K562 (cell line): ENCODE results near the gene DPEP1.

Experiments used
- JUNB ChIP-seq: fragments of 450-650 bp; formaldehyde crosslinking; conservative IDR thresholded peaks from 2 replicates; pipeline ENCODE4 v1.4.0; 2020; ENCODE audit warnings: mild to moderate bottlenecking
- MIER1 ChIP-seq: fragments of 450-650 bp; IDR thresholded peaks from 2 replicates; pipeline ENCODE4 v1.6.1; 2016; ENCODE audit warnings: antibody characterized with exemption, mild to moderate bottlenecking, low read depth
- RAD51 ChIP-seq: fragments of 450-650 bp; IDR thresholded peaks from 2 replicates; pipeline ENCODE4 v1.7.1; 2016; ENCODE audit warnings: low read depth, mild to moderate bottlenecking, borderline replicate concordance
- RBFOX2 ChIP-seq: fragments of 200-400 bp; formaldehyde crosslinking; IDR thresholded peaks from 2 replicates; pipeline ENCODE4 v1.6.1; 2017; ENCODE audit warnings: low read depth, mild to moderate bottlenecking, low read length, moderate library complexity
- WHSC1 ChIP-seq: IDR thresholded peaks from one replicate; pipeline ENCODE4 v1.6.1; 2012; ENCODE audit warnings: low read length, control low read depth, inconsistent platforms
- TF ChIP-seq, protein P1 (sequence below): fragments of 250-450 bp; sonication (Bioruptor Pico); IDR thresholded peaks from 2 replicates; pipeline ENCODE4 v1.8.0; 2021; ENCODE audit warnings: moderate library complexity, mild to moderate bottlenecking, inconsistent platforms
- TF ChIP-seq, protein P2 (sequence below): sonication (generic); formaldehyde crosslinking; IDR thresholded peaks from 2 replicates; pipeline ENCODE4 v1.9.0; 2022; ENCODE audit warnings: mild to moderate bottlenecking, missing genetic modification reagents
- TF ChIP-seq, protein P3 (sequence below): fragments of 250-450 bp; sonication (Bioruptor Pico); IDR thresholded peaks from 2 replicates; pipeline ENCODE4 v1.5.1; 2021; ENCODE audit warnings: mild to moderate bottlenecking
- TF ChIP-seq, protein P4 (sequence below), 3 experiments: IDR thresholded peaks in 2 of 3; conservative IDR thresholded peaks in 1 of 3; 2 replicates each; pipeline ENCODE4 v1.5.1; 2011 to 2012; ENCODE audit warnings: low read length in 3 of 3, mild to moderate bottlenecking in 3 of 3, control low read depth in 2 of 3, improper control_type of control experiment in 1 of 3, inconsistent platforms in 1 of 3, low read depth in 1 of 3, mixed read lengths in 1 of 3, moderate library complexity in 1 of 3; ENCODE audit not compliant: insufficient read depth in 2 of 3
- TF ChIP-seq, protein P5 (sequence below): fragments of 250-450 bp; sonication (Bioruptor Pico); IDR thresholded peaks from 2 replicates; pipeline ENCODE4 v1.4.0; 2020; ENCODE audit warnings: mild to moderate bottlenecking
- TF ChIP-seq, protein P6 (sequence below): IDR thresholded peaks from 2 replicates; pipeline ENCODE4 v1.6.1; 2012; ENCODE audit warnings: low read depth, low read length, improper control_type of control experiment, borderline replicate concordance
- TF ChIP-seq, protein P7 (sequence below): fragments of 450-650 bp; formaldehyde crosslinking; IDR thresholded peaks from 2 replicates; pipeline ENCODE4 v1.4.0; 2020; ENCODE audit warnings: mild to moderate bottlenecking, moderate library complexity

DNA sequence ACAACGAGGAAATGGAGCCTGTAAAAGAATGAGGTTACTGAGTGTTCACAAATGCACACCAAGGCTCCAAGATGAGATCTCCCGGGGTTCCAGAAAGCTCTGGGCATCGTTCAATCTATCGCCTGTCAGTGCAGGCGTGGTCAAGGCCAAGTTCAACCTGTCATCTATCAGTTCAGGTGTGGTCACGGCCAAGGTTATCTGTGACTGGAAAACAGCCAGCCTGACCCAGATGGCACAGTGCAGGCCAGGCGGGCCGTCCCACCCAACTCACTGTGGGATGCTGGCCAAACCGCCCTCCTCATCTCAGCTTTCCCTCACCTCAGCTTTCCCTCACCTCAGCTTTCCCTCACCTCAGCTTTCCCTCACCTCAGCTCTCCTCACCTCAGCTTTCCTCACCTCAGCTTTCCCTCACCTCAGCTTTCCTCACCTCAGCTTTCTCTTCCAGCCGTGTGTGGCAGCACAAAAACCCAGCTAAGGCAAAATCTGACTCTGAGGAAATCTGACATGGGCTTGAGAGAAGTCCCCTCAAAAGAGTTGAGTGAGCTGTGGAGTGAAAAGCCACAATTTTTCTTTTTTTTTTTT, 41.7 kb downstream of the DPEP1 start:
- TF ChIP-seq RAD51 (no peak), MIER1 (no peak), WHSC1 (no peak), JUNB (CRISPR knock-in tag) (no peak), RBFOX2 (no peak)
- TF ChIP-seq, protein P1, sequence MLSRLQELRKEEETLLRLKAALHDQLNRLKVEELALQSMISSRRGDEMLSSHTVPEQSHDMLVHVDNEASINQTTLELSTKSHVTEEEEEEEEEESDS: no peak
- TF ChIP-seq, protein P2, sequence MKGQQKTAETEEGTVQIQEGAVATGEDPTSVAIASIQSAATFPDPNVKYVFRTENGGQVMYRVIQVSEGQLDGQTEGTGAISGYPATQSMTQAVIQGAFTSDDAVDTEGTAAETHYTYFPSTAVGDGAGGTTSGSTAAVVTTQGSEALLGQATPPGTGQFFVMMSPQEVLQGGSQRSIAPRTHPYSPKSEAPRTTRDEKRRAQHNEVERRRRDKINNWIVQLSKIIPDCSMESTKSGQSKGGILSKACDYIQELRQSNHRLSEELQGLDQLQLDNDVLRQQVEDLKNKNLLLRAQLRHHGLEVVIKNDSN (CRISPR knock-in tag): no peak
- TF ChIP-seq, protein P3, sequence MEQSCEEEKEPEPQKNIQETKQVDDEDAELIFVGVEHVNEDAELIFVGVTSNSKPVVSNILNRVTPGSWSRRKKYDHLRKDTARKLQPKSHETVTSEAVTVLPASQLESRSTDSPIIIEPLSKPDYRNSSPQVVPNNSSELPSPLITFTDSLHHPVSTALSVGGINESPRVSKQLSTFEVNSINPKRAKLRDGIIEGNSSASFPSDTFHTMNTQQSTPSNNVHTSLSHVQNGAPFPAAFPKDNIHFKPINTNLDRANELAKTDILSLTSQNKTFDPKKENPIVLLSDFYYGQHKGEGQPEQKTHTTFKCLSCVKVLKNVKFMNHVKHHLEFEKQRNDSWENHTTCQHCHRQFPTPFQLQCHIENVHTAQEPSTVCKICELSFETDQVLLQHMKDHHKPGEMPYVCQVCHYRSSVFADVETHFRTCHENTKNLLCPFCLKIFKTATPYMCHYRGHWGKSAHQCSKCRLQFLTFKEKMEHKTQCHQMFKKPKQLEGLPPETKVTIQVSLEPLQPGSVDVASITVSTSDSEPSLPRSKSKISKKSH (CRISPR knock-in tag): no peak
- TF ChIP-seq, protein P4, sequence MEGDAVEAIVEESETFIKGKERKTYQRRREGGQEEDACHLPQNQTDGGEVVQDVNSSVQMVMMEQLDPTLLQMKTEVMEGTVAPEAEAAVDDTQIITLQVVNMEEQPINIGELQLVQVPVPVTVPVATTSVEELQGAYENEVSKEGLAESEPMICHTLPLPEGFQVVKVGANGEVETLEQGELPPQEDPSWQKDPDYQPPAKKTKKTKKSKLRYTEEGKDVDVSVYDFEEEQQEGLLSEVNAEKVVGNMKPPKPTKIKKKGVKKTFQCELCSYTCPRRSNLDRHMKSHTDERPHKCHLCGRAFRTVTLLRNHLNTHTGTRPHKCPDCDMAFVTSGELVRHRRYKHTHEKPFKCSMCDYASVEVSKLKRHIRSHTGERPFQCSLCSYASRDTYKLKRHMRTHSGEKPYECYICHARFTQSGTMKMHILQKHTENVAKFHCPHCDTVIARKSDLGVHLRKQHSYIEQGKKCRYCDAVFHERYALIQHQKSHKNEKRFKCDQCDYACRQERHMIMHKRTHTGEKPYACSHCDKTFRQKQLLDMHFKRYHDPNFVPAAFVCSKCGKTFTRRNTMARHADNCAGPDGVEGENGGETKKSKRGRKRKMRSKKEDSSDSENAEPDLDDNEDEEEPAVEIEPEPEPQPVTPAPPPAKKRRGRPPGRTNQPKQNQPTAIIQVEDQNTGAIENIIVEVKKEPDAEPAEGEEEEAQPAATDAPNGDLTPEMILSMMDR (IDR thresholded peaks at IDR 0.05 in 2 of 3, conservative IDR thresholded peaks at IDR 0.05 in 1 of 3; ENCODE audit: insufficient read depth in 2 of 3, low read depth in 1 of 3, low read length in 3 of 3): no peak
- TF ChIP-seq, protein P5, sequence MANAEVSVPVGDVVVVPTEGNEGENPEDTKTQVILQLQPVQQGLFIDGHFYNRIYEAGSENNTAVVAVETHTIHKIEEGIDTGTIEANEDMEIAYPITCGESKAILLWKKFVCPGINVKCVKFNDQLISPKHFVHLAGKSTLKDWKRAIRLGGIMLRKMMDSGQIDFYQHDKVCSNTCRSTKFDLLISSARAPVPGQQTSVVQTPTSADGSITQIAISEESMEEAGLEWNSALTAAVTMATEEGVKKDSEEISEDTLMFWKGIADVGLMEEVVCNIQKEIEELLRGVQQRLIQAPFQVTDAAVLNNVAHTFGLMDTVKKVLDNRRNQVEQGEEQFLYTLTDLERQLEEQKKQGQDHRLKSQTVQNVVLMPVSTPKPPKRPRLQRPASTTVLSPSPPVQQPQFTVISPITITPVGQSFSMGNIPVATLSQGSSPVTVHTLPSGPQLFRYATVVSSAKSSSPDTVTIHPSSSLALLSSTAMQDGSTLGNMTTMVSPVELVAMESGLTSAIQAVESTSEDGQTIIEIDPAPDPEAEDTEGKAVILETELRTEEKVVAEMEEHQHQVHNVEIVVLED (CRISPR knock-in tag): no peak
- TF ChIP-seq, protein P6, sequence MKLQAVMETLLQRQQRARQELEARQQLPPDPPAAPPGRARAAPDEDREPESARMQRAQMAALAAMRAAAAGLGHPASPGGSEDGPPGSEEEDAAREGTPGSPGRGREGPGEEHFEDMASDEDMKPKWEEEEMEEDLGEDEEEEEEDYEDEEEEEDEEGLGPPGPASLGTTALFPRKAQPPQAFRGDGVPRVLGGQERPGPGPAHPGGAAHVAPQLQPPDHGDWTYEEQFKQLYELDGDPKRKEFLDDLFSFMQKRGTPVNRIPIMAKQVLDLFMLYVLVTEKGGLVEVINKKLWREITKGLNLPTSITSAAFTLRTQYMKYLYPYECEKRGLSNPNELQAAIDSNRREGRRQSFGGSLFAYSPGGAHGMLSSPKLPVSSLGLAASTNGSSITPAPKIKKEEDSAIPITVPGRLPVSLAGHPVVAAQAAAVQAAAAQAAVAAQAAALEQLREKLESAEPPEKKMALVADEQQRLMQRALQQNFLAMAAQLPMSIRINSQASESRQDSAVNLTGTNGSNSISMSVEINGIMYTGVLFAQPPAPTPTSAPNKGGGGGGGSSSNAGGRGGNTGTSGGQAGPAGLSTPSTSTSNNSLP: no peak
- TF ChIP-seq, protein P7, sequence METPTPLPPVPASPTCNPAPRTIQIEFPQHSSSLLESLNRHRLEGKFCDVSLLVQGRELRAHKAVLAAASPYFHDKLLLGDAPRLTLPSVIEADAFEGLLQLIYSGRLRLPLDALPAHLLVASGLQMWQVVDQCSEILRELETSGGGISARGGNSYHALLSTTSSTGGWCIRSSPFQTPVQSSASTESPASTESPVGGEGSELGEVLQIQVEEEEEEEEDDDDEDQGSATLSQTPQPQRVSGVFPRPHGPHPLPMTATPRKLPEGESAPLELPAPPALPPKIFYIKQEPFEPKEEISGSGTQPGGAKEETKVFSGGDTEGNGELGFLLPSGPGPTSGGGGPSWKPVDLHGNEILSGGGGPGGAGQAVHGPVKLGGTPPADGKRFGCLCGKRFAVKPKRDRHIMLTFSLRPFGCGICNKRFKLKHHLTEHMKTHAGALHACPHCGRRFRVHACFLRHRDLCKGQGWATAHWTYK (CRISPR knock-in tag): no peak
